Esophagus squamous epithelium (tissue), 5 donors: Measurements from ENCODE around the gene ARFGAP1. TPM values are rescaled to one million over a fixed set of nuclear protein-coding genes. Genes with fewer than 3 reads are reported as not detected.

Source experiments
- DNase-seq: peaks from one replicate; lab custom pipeline; 2025; lab: John Stamatoyannopoulos, UW
- H3K27ac ChIP-seq, 4 donors: fragments of 200-600 bp; sonication (generic); one replicate each; pipeline ENCODE4 v1.5.1; 2016 to 2019; ENCODE audit warnings: mild to moderate bottlenecking in 1 of 4
- H3K27me3 ChIP-seq, 4 donors: fragments of 200-600 bp; sonication (generic); 1 replicate in 3 of 4; 2 replicates in 1 of 4; pipeline versions ENCODE4 v1.5.1 to v1.6.0; 2017 to 2021; ENCODE audit warnings: antibody characterized with exemption in 1 of 4
- H3K36me3 ChIP-seq, 3 donors: fragments of 200-600 bp; sonication (generic); one replicate each; pipeline ENCODE4 v1.5.1; 2016 to 2019
- H3K4me1 ChIP-seq, 3 donors: fragments of 200-600 bp; sonication (generic); one replicate each; pipeline ENCODE4 v1.5.1; 2017 to 2019
- H3K4me3 ChIP-seq, 4 donors: fragments of 200-600 bp; sonication (generic); 1 replicate in 3 of 4; 2 replicates in 1 of 4; pipeline ENCODE4 v1.5.1; 2016 to 2019; ENCODE audit warnings: mild to moderate bottlenecking in 2 of 4, moderate library complexity in 1 of 4
- H3K9me3 ChIP-seq, 3 donors: fragments of 200-600 bp; sonication (generic); one replicate each; pipeline ENCODE4 v1.5.1; 2016 to 2019
- CTCF ChIP-seq, 6 experiments: fragments of 450-650 bp in 4 of 6; fragments of 200-600 bp in 2 of 6; sonication (generic) in 2 of 6; IDR thresholded peaks; one replicate each; pipeline ENCODE4 v1.5.1; 2016 to 2019; ENCODE audit warnings: antibody characterized with exemption in 6 of 6, mild to moderate bottlenecking in 4 of 6, moderate library complexity in 4 of 6
- POLR2A ChIP-seq, 4 donors: fragments of 450-650 bp; IDR thresholded peaks; one replicate each; pipeline ENCODE4 v1.6.1; 2017; ENCODE audit warnings: antibody characterized with exemption in 4 of 4, mild to moderate bottlenecking in 4 of 4, moderate library complexity in 3 of 4
- WGBS, 2 donors: methylation state at CpG; one replicate each; pipeline ENCODE4 v1.1.5; 2018; 5-methylcytosine and 5-hydroxymethylcytosine counted together
- intact Hi-C: fragments of 100-400 bp; cut with DNase I; formaldehyde crosslinking; loops from one replicate; pipeline ENCODE4 v1.15.0; 2022
- total RNA-seq, 4 donors: library from RNA; depleted of rRNA; stranded (reverse); fragments of >200 nt; gene quantifications; one replicate each; pipeline ENCODE4 v1.1.0, GENCODE V29; 2016
- donor health status: DM: yes; HTN: yes; CAD: no.

ARFGAP1 gene
- total RNA-seq, 4 donors from 2014 or later = 18.4 to 37.4 (median 30.7) TPM

- 32% methylated on average over 7 of the region's 17 CpGs; no CpG with 5 or more reads in 1 of the 2 donors for WGBS, 2 donors
- intact Hi-C loops = no loop called here
- Histone ChIP-seq H3K4me1 (peaks cover 3 to 12% (median 4%) of the 10 kb centered on the region in 3 donors), H3K36me3 (no peaks in the 10 kb centered on the region), H3K27ac (no peak within 1 kb of the TSS), H3K9me3 (no peaks in the 10 kb centered on the region), H3K4me3 (no peak within 1 kb of the TSS), H3K27me3 (peaks cover 0 to 90% (median 0%) of the 10 kb centered on the region in 4 donors)
- no peak for DNase-seq
- TF ChIP-seq CTCF (IDR thresholded peaks at IDR 0.05) (no peak), POLR2A (IDR thresholded peaks at IDR 0.05) (no peak)
Observed at GRCh38 chr20:63235399-63235983, 37.1 kb upstream of the ARFGAP1 start, which contains the start of gene BIRC7. TSS of gene BIRC7 (plus strand) at chr20:63235905. CDS start at chr20:63236097, 192 bp downstream.

- Histone ChIP-seq H3K9me3 (no peaks in the 10 kb centered on the region), H3K4me1 (peaks cover 0 to 11% (median 0%) of the 10 kb centered on the region in 3 donors), H3K4me3 (no peak overlapping the region), H3K27ac (no peak overlapping the region), H3K27me3 (peaks cover 0 to 83% (median 0%) of the 10 kb centered on the region in 4 donors), H3K36me3 (no peaks in the 10 kb centered on the region)
- WGBS, 2 donors = 57 to 80% methylated on average over 2 to 5 of the region's 26 CpGs
- DNase-seq = no peak
- intact Hi-C loops = no loop called here
- no peak for TF ChIP-seq CTCF (IDR thresholded peaks at IDR 0.05)
- no peak for TF ChIP-seq POLR2A (IDR thresholded peaks at IDR 0.05)
Observed at GRCh38 chr20:63236116-63236837, 36.3 kb upstream of the ARFGAP1 start.

GRCh38 chr20:63238031-63238430 lies 34.6 kb upstream of the ARFGAP1 start:
- Histone ChIP-seq H3K27me3 (peaks cover 0 to 69% (median 0%) of the 10 kb centered on the region in 4 donors), H3K9me3 (no peaks in the 10 kb centered on the region)
- intact Hi-C loops = no loop called here

DNA sequence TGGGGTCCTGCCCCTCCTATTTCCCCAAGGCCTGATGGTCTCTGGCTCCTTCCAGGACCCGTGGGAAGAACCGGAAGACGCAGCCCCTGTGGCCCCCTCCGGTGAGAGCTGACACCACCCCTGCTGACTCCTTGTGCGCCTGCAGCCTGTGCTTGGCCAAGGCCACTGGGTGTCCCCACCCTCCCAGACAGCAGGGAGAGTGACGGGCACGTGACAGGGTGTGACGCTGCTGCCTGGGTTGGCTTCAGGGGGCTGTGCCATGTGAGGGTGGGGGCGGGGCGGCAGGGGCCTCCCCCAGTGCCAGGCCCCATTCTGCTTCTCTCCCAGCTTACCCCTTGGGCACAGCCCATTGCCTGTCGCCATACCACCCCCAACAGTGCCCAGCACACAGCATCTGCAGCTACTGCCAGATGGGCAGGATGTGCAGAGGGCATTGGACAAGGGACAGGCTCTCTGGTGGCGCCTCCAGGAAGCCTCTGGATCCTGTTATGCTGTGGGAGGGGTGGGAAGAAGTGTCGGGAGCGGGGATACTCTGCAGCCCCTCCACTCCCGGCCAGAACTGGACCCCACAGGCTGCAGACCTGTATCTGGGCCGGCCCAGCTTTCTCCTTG lies 34.0 kb upstream of the ARFGAP1 start:
- WGBS, 2 donors = 40% methylated on average over 1 of the region's 16 CpGs; no CpG with 5 or more reads in 1 of the 2 donors
- H3K4me1 ChIP-seq = no peaks in the 10 kb centered on the region
- H3K27ac ChIP-seq = no peak overlapping the region
- H3K27me3 ChIP-seq = peaks cover 0 to 69% (median 0%) of the 10 kb centered on the region in 4 donors
- no peak for TF ChIP-seq CTCF (IDR thresholded peaks at IDR 0.05)
- no peak for TF ChIP-seq POLR2A (IDR thresholded peaks at IDR 0.05)
- no peaks in the 10 kb centered on the region for H3K9me3 ChIP-seq
- H3K4me3 ChIP-seq = no peak overlapping the region
- intact Hi-C loops = no loop called here
- no peaks in the 10 kb centered on the region for H3K36me3 ChIP-seq
- no peak for DNase-seq

More at GRCh38 chr20:63238031-63238430, 34.6 kb upstream of the ARFGAP1 start:
- H3K36me3 ChIP-seq = no peaks in the 10 kb centered on the region
- no peak overlapping the region for H3K27ac ChIP-seq
- no peaks in the 10 kb centered on the region for H3K4me1 ChIP-seq
- no peak for DNase-seq
- WGBS, 2 donors = 80% methylated on average over 1 of the region's 10 CpGs; no CpG with 5 or more reads in 1 of the 2 donors
- no peak for TF ChIP-seq POLR2A (IDR thresholded peaks at IDR 0.05)
- no peak for TF ChIP-seq CTCF (IDR thresholded peaks at IDR 0.05)
- no peak overlapping the region for H3K4me3 ChIP-seq
